Spleen (tissue), 11 donors: ENCODE results near the gene DTNBP1. TPM values are rescaled to one million over a fixed set of nuclear protein-coding genes. Genes with fewer than 3 reads are reported as not detected.

Source experiments
- DNase-seq: peaks from one replicate; pipeline ENCODE4 v3.0.0-alpha.2; 2020
- H3K27ac ChIP-seq, 8 donors: fragments of 200-600 bp; sonication (generic) in 7 of 8; 1 replicate in 4 of 8; 2 replicates in 4 of 8; pipeline versions ENCODE4 v1.5.0 to v1.8.0; 2016 to 2021; ENCODE audit warnings: inconsistent platforms in 4 of 8, mild to moderate bottlenecking in 4 of 8, moderate library complexity in 1 of 8
- H3K27me3 ChIP-seq, 7 donors: fragments of 200-600 bp; sonication (generic) in 6 of 7; replicated peaks in 1 of 7; 1 replicate in 4 of 7; 2 replicates in 3 of 7; pipeline versions ENCODE4 v1.5.0 to v1.8.0; 2016 to 2021; ENCODE audit warnings: inconsistent platforms in 3 of 7, mild to moderate bottlenecking in 1 of 7
- H3K36me3 ChIP-seq, 6 donors: fragments of 200-600 bp; sonication (generic) in 5 of 6; 1 replicate in 4 of 6; 2 replicates in 2 of 6; pipeline versions ENCODE4 v1.5.0 to v1.8.0; 2016 to 2021; ENCODE audit warnings: inconsistent platforms in 2 of 6
- H3K4me1 ChIP-seq, 6 donors: fragments of 200-600 bp; sonication (generic) in 5 of 6; 1 replicate in 3 of 6; 2 replicates in 3 of 6; pipeline versions ENCODE4 v1.5.0 to v1.8.0; 2016 to 2021; ENCODE audit warnings: inconsistent platforms in 3 of 6
- H3K4me3 ChIP-seq, 8 donors: fragments of 200-600 bp; sonication (generic) in 7 of 8; 1 replicate in 4 of 8; 2 replicates in 4 of 8; pipeline versions ENCODE4 v1.5.0 to v1.8.0; 2016 to 2021; ENCODE audit warnings: inconsistent platforms in 4 of 8, mild to moderate bottlenecking in 4 of 8, moderate library complexity in 2 of 8
- H3K9me3 ChIP-seq, 8 donors: fragments of 200-600 bp; sonication (generic) in 7 of 8; 1 replicate in 4 of 8; 2 replicates in 4 of 8; pipeline versions ENCODE4 v1.5.0 to v1.8.0; 2016 to 2021; ENCODE audit warnings: inconsistent platforms in 4 of 8
- CTCF ChIP-seq, 11 experiments: fragments of 200-600 bp in 7 of 11; fragments of 450-650 bp in 4 of 11; sonication (generic) in 4 of 11; IDR thresholded peaks in 8 of 11; conservative IDR thresholded peaks in 3 of 11; 1 replicate in 7 of 11; 2 replicates in 4 of 11; pipeline versions ENCODE4 v1.4.0 to v1.8.0; 2016 to 2021; ENCODE audit warnings: antibody characterized with exemption in 11 of 11, inconsistent platforms in 4 of 11, mild to moderate bottlenecking in 1 of 11
- POLR2A ChIP-seq, 3 donors: fragments of 450-650 bp; IDR thresholded peaks; one replicate each; pipeline ENCODE4 v1.5.1; 2017; ENCODE audit warnings: antibody characterized with exemption in 3 of 3, mild to moderate bottlenecking in 1 of 3
- POLR2AphosphoS5 ChIP-seq, 3 donors: sonication (generic); formaldehyde crosslinking; IDR thresholded peaks; one replicate each; pipeline ENCODE4 v1.5.1; 2017; ENCODE audit warnings: antibody characterized with exemption in 3 of 3
- WGBS, 5 donors: extraction: QIAGEN DNeasy Blood & Tissue Kit in 3 of 5; methylation state at CpG; one replicate each; pipeline versions ENCODE4 v1.1.5 to v1.1.7; 2013 to 2018; 5-methylcytosine and 5-hydroxymethylcytosine counted together
- intact Hi-C: fragments of 100-400 bp; cut with DNase I; formaldehyde crosslinking; loops from one replicate; pipeline ENCODE4 v1.15.0; 2023; ENCODE audit warnings: low total_unique reads
- polyA plus RNA-seq, 3 donors: library from polyadenylated mRNA; stranded (reverse); fragments of 200-250 nt; gene quantifications; one replicate each; pipeline ENCODE4 v1.2.1, GENCODE V29; 2013
- total RNA-seq, 7 donors: library from RNA; depleted of rRNA in 3 of 7; stranded (reverse); fragments of >200 nt in 3 of 7; fragmentation: NEBNext Ultra II Directional in 4 of 7; extraction: Animal tissue kit (Norgen Biotek cat#: 25700) in 4 of 7; gene quantifications; one replicate each; pipeline versions ENCODE4 v1.1.0 to v1.2.1, GENCODE V29; 2016 to 2021
- donor health status: healthy with polysubstance abuse.
- donor health status: DM: no; HTN: no; CAD: no; lungs with moderate emphysema.
- donor health status: DM: no; HTN: no; CAD: no.
- donor health status: Bipolar disorder and iron deficiency.
- donor health status: healthy.
- donor health status: DM: no; HTN: no; CAD: no.
- donor health status: DM: yes; HTN: yes; CAD: no.

DTNBP1 gene
- total and polyA plus RNA-seq, 10 donors, result 14.2 to 42.2 (median 32.3) TPM

DNA sequence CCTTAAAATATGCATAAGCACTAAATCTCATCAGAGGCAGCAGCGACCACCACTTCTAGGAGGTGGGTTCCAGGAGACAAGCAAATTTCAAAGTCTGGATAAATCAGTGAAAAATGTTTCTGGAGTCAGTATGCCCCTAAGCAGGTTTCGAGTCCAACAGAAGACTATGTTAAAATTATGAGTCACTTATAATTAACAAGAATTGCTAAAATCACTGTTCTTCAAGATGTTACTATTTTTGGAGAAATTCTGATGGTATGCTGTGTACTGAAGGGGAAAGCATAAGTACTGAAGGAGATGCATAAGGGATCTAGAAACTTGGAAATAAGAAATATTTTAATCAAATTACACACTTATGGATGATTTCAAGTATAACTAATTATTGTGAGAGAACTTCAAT lies 58.0 kb downstream of the DTNBP1 start:
- H3K27ac ChIP-seq, result no peak overlapping the region
- H3K9me3 ChIP-seq, result no peaks in the 10 kb centered on the region
- H3K27me3 ChIP-seq, result no peaks in the 10 kb centered on the region
- TF ChIP-seq POLR2AphosphoS5 (IDR thresholded peaks at IDR 0.05) (no peak), POLR2A (IDR thresholded peaks at IDR 0.05) (no peak), CTCF (IDR thresholded peaks at IDR 0.05 in 8 of 11, conservative IDR thresholded peaks at IDR 0.05 in 3 of 11) (no peak)
- H3K4me3 ChIP-seq, result no peak overlapping the region
- peaks cover 0 to 28% (median 8%) of the 10 kb centered on the region in 6 donors for H3K4me1 ChIP-seq
- no peak for DNase-seq
- intact Hi-C loops, result no loop called here
- 94 to 99% (median 97%) methylated on average over 2 of the region's 2 CpGs for WGBS, 5 donors
- peaks cover 0 to 48% (median 0%) of the 10 kb centered on the region in 6 donors for H3K36me3 ChIP-seq

GRCh38 chr6:15602154-15602553 lies 60.7 kb downstream of the DTNBP1 start:
- H3K36me3 ChIP-seq, result peaks cover 0 to 34% (median 0%) of the 10 kb centered on the region in 6 donors
- no peak for TF ChIP-seq CTCF (IDR thresholded peaks at IDR 0.05 in 8 of 11, conservative IDR thresholded peaks at IDR 0.05 in 3 of 11)
- TF ChIP-seq POLR2AphosphoS5 (IDR thresholded peaks at IDR 0.05), result no peak
- no peak for TF ChIP-seq POLR2A (IDR thresholded peaks at IDR 0.05)
- peaks cover 0 to 5% (median 0%) of the 10 kb centered on the region in 6 donors for H3K4me1 ChIP-seq
- no peaks in the 10 kb centered on the region for H3K27me3 ChIP-seq
- intact Hi-C loops, result no loop called here
- no peaks in the 10 kb centered on the region for H3K9me3 ChIP-seq
- H3K27ac ChIP-seq, result no peak overlapping the region
- 70 to 81% (median 74%) methylated on average over 3 of the region's 3 CpGs for WGBS, 5 donors
- no peak for DNase-seq
- H3K4me3 ChIP-seq, result no peak overlapping the region

- peaks cover 0 to 38% (median 11%) of the 10 kb centered on the region in 6 donors for H3K4me1 ChIP-seq
- intact Hi-C loops, result no loop called here
- WGBS, 5 donors, result 10 to 100% (median 98%) methylated on average over 1 of the region's 1 CpG
- peaks cover 0 to 14% (median 0%) of the 10 kb centered on the region in 6 donors for H3K36me3 ChIP-seq
- no peak overlapping the region for H3K27ac ChIP-seq
- DNase-seq, result no peak
- H3K4me3 ChIP-seq, result no peak overlapping the region
- H3K9me3 ChIP-seq, result no peaks in the 10 kb centered on the region
- TF ChIP-seq POLR2AphosphoS5 (IDR thresholded peaks at IDR 0.05) (no peak), CTCF (IDR thresholded peaks at IDR 0.05 in 8 of 11, conservative IDR thresholded peaks at IDR 0.05 in 3 of 11) (no peak), POLR2A (IDR thresholded peaks at IDR 0.05) (no peak)
- H3K27me3 ChIP-seq, result no peaks in the 10 kb centered on the region
Measured at GRCh38 chr6:15598273-15598798, 64.5 kb downstream of the DTNBP1 start.

DNA sequence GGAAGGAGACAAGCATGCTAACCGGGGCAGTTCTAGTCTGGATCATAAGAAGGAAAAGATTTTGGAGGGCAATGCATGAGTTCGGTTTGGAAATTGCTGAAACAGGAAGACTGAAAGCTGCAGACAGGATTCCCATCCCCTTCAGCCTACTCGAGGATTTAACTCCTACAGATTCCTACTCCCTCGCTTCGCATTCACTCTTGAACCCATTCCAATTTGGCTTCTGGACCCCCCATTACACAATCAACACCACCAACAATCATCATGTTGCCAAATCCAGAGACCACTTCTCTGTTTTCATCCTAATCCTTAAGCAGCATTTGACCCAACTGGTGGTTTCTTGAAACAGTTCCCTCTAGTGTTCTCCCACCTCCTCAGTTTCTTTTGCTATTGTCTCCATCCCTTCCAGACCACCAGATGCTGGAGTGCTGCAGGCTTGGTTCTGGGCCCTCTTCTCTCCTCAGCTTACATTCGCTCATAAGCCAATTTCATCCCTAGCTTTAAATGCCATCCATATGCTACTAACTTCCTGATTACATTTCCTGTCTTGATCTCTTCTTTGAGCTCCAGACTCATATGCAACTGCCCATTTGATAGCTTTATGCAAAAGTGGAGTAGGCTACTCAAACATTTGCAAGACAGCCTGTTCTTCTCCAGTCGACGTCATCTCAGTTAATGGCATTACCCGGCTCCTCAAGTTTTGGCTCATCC lies 66.5 kb downstream of the DTNBP1 start:
- peak overlapping the region in 2 of 8 donors; percentile 10 to 19 for H3K27ac ChIP-seq
- WGBS, 5 donors, result 46 to 78% (median 65%) methylated on average over 9 of the region's 9 CpGs
- no peaks in the 10 kb centered on the region for H3K9me3 ChIP-seq
- intact Hi-C loops, result no loop called here
- DNase-seq, result no peak
- no peak for TF ChIP-seq POLR2A (IDR thresholded peaks at IDR 0.05)
- no peak for TF ChIP-seq CTCF (IDR thresholded peaks at IDR 0.05 in 8 of 11, conservative IDR thresholded peaks at IDR 0.05 in 3 of 11)
- TF ChIP-seq POLR2AphosphoS5 (IDR thresholded peaks at IDR 0.05), result no peak
- no peak overlapping the region for H3K4me3 ChIP-seq
- H3K27me3 ChIP-seq, result no peaks in the 10 kb centered on the region
- H3K4me1 ChIP-seq, result peaks cover 0 to 52% (median 15%) of the 10 kb centered on the region in 6 donors
- H3K36me3 ChIP-seq, result peaks cover 0 to 10% (median 0%) of the 10 kb centered on the region in 6 donors
